Neural progenitor cell (in vitro differentiated cells): Measurements from ENCODE around the gene KLHL17. TPM values are rescaled to one million over a fixed set of nuclear protein-coding genes. Genes with fewer than 3 reads are reported as not detected.
"Not testable (repeated sequence)": the region's sequence is repeated elsewhere in the genome, so short reads cannot be mapped to it uniquely, and the experiment has no call there.

Experiments
- DNase-seq: peaks from one replicate; pipeline ENCODE4 v3.0.0-alpha.2; 2016; ENCODE audit warnings: low spot score
- H2AFZ ChIP-seq: fragments of 200-600 bp; sonication (generic); replicated peaks from 2 replicates; pipeline ENCODE4 v1.6.1; 2016; ENCODE audit warnings: antibody characterized with exemption
- H3F3A ChIP-seq: fragments of 200-600 bp; sonication (generic); 2 replicates; pipeline ENCODE4 v1.6.1; 2016; ENCODE audit warnings: antibody characterized with exemption, low read depth
- H3K27ac ChIP-seq: fragments of 200-600 bp; sonication (generic); 2 replicates; pipeline ENCODE4 v1.5.1; 2016; ENCODE audit warnings: mild to moderate bottlenecking
- H3K27me3 ChIP-seq: fragments of 200-600 bp; sonication (generic); 2 replicates; pipeline ENCODE4 v1.6.1; 2016; ENCODE audit warnings: mild to moderate bottlenecking, moderate library complexity
- H3K36me3 ChIP-seq: fragments of 200-600 bp; sonication (generic); 2 replicates; pipeline ENCODE4 v1.5.1; 2016
- H3K4me1 ChIP-seq: fragments of 200-600 bp; sonication (generic); 2 replicates; pipeline ENCODE4 v1.6.1; 2016; ENCODE audit warnings: mixed run types
- H3K4me2 ChIP-seq: fragments of 200-600 bp; sonication (generic); 2 replicates; pipeline ENCODE4 v1.6.1; 2016
- H3K4me3 ChIP-seq: fragments of 200-600 bp; sonication (generic); 2 replicates; pipeline ENCODE4 v1.5.1; 2016
- H3K79me2 ChIP-seq: fragments of 200-600 bp; sonication (generic); 2 replicates; pipeline ENCODE4 v1.6.1; 2016; ENCODE audit warnings: low read depth
- H3K9ac ChIP-seq: fragments of 200-600 bp; sonication (generic); 2 replicates; pipeline ENCODE4 v1.6.1; 2016
- H3K9me3 ChIP-seq: fragments of 200-600 bp; sonication (generic); 2 replicates; pipeline ENCODE4 v1.5.1; 2016; ENCODE audit warnings: low read depth
- H4K20me1 ChIP-seq: fragments of 200-600 bp; sonication (generic); 2 replicates; pipeline ENCODE4 v1.6.1; 2016; ENCODE audit warnings: low read depth
- H3K27ac Mint-ChIP-seq: 3 replicates; pipeline ENCODE4 v1.8.0; 2021; ENCODE audit warnings: mixed read lengths
- H3K27me3 Mint-ChIP-seq: 2 replicates; pipeline ENCODE4 v1.8.0; 2022; ENCODE audit warnings: low read depth, mild to moderate bottlenecking, inconsistent platforms, moderate library complexity, mixed read lengths; ENCODE audit not compliant: insufficient read depth
- H3K36me3 Mint-ChIP-seq: 3 replicates; pipeline ENCODE4 v1.8.0; 2021; ENCODE audit warnings: mixed read lengths
- H3K4me1 Mint-ChIP-seq: 3 replicates; pipeline ENCODE4 v1.8.0; 2021; ENCODE audit warnings: mixed read lengths
- H3K4me3 Mint-ChIP-seq: 3 replicates; pipeline ENCODE4 v1.8.0; 2021; ENCODE audit warnings: mild to moderate bottlenecking, moderate library complexity, mixed read lengths
- H3K9me3 Mint-ChIP-seq: 3 replicates; pipeline ENCODE4 v1.8.0; 2020; ENCODE audit warnings: mixed read lengths
- CTCF ChIP-seq: fragments of 200-600 bp; sonication (generic); IDR thresholded peaks from 2 replicates; pipeline ENCODE4 v1.5.1; 2017; ENCODE audit warnings: antibody characterized with exemption, mild to moderate bottlenecking
- EZH2 ChIP-seq: fragments of 200-600 bp; sonication (generic); IDR thresholded peaks from 2 replicates; pipeline ENCODE4 v1.6.1; 2017; ENCODE audit warnings: antibody characterized with exemption, mild to moderate bottlenecking, moderate library complexity
- EZH2phosphoT487 ChIP-seq: fragments of 200-600 bp; sonication (generic); IDR thresholded peaks from 2 replicates; pipeline ENCODE4 v1.6.1; 2017; ENCODE audit warnings: antibody characterized with exemption
- total RNA-seq: library from RNA; depleted of rRNA; stranded (reverse); fragments of >200 nt; gene quantifications from 2 replicates; pipeline ENCODE4 v1.2.3, GENCODE V29; 2015; ENCODE audit warnings: low replicate concordance

Gene KLHL17
- total RNA-seq, 1 donor from 2014 or later = 10.7 TPM

- DNase-seq = no peak
- Histone ChIP-seq H3K79me2 (no peaks in the 10 kb centered on the region), H3K9me3 (no peaks in the 10 kb centered on the region), H3K36me3 (no peaks in the 10 kb centered on the region), H3K4me1 (peaks cover 1% of the 10 kb centered on the region), H3K27ac (no peak overlapping the region), H3K4me3 (no peak overlapping the region), H3K27me3 (peaks cover 100% of the 10 kb centered on the region), H2AFZ (no peak overlapping the region), H3F3A (peaks cover 2% of the 10 kb centered on the region), H3K4me2 (no peak overlapping the region), H4K20me1 (peaks cover 2% of the 10 kb centered on the region), H3K9ac (no peak overlapping the region)
- no peak overlapping the region for H3K27ac Mint-ChIP-seq
- TF ChIP-seq CTCF = no peak
- no peak for TF ChIP-seq EZH2phosphoT487
- no peak for TF ChIP-seq EZH2
- H3K27me3 Mint-ChIP-seq = peaks cover 25% of the 10 kb centered on the region
- peaks cover 42% of the 10 kb centered on the region for H3K9me3 Mint-ChIP-seq
- no peak overlapping the region for H3K4me3 Mint-ChIP-seq
- H3K4me1 Mint-ChIP-seq = peaks cover 3% of the 10 kb centered on the region
- H3K36me3 Mint-ChIP-seq = peaks cover 4% of the 10 kb centered on the region
These were observed 31.5 kb downstream of the KLHL17 start for GRCh38 chr1:991895-992294.

DNA sequence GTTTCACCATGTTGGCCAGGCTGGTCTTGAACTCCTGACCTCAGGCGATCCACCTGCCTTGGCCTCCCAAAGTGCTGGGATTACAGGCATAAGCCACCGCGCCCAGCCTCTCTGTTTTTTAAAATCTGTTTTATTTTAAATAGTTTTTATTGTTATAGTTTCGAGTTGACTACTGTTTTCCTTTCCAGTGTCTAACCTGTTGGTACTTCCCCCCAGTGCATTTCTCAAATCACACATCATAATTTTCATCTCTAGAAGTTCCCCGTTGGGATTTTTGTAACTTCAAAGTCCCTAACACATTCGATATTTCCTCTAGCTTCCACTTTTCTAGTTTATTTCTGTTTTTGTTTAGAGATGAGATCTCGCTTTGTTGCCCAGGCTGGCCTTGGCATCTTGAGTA is 32.0 kb downstream of the KLHL17 start:
- Histone ChIP-seq H3F3A (peaks cover 7% of the 10 kb centered on the region), H3K27me3 (peaks cover 100% of the 10 kb centered on the region)
- peaks cover 25% of the 10 kb centered on the region for H3K27me3 Mint-ChIP-seq

DNA sequence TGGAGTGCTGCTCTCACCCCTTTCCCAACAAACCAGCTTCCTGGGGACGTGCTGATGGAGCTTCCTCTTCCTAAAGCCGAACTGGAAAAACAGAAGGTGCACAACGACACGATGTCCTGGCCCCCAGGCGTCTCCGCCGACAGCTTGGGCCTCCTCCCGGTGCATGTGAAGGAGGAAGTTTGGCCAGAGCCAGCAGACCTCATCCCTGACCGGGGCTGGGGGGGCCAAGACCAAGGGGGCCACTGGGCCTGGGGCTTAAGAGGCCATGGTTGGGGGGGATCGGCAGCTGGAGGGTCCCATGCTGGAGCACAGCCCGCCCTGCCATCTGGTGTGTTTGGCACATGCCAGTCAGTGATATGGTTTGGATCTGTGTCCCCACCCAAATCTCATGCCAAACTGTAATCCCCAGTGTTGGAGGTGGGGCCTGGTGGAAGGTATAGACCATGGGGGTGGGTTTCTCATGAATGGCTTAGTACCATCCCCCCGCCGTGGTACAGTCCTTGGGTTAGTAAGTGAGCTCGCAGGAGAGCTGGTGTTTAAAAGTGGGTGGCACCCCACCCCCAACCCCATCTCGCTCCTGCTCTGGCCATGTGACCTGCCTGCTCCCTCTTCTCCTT is 33.1 kb downstream of the KLHL17 start:
- Histone ChIP-seq H3K4me1 (peaks cover 9% of the 10 kb centered on the region), H3F3A (peaks cover 16% of the 10 kb centered on the region), H3K27ac (no peak overlapping the region), H3K4me2 (no peak overlapping the region), H3K9ac (no peak overlapping the region), H2AFZ (no peak overlapping the region), H3K4me3 (no peak overlapping the region), H3K36me3 (no peaks in the 10 kb centered on the region), H4K20me1 (peaks cover 18% of the 10 kb centered on the region), H3K79me2 (no peaks in the 10 kb centered on the region), H3K9me3 (no peaks in the 10 kb centered on the region), H3K27me3 (peaks cover 100% of the 10 kb centered on the region)
- Mint-ChIP-seq H3K36me3 (peaks cover 2% of the 10 kb centered on the region), H3K4me1 (peaks cover 7% of the 10 kb centered on the region), H3K9me3 (peaks cover 40% of the 10 kb centered on the region), H3K27me3 (peaks cover 25% of the 10 kb centered on the region), H3K4me3 (no peak overlapping the region), H3K27ac (no peak overlapping the region)
- TF ChIP-seq EZH2phosphoT487 (no peak), CTCF (no peak), EZH2 (no peak)
- DNase-seq = no peak

More for the DNA sequence above, 32.0 kb downstream of the KLHL17 start:
- Histone ChIP-seq H3K79me2 (no peaks in the 10 kb centered on the region), H3K36me3 (no peaks in the 10 kb centered on the region), H3K9ac (no peak overlapping the region), H2AFZ (no peak overlapping the region), H3K4me1 (peaks cover 6% of the 10 kb centered on the region), H3K9me3 (no peaks in the 10 kb centered on the region), H3K4me2 (no peak overlapping the region), H3K4me3 (no peak overlapping the region), H3K27ac (no peak overlapping the region), H4K20me1 (peaks cover 7% of the 10 kb centered on the region)
- Mint-ChIP-seq H3K27ac (no peak overlapping the region), H3K9me3 (peaks cover 42% of the 10 kb centered on the region), H3K36me3 (peaks cover 4% of the 10 kb centered on the region), H3K4me1 (peaks cover 7% of the 10 kb centered on the region), H3K4me3 (no peak overlapping the region)
- no peak for DNase-seq
- no peak for TF ChIP-seq CTCF

DNA sequence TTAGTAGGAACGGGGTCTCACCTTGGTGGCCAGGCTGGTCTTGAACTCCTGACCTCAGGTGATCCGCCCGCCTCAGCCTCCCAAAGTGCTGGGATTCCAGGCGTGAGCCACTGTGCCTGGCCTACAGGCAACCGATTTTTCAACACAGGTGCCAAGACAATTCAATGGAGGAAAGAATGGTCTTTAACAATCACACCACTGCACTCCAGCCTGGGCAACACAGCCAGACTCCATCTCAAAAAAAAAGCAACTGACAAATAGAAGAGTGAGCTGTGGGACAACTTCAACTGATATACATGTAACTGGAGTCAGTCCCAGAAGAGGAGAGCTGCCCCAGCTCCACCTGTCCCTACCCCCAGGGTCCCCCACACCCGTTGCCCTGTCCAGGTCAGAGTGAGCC is 34.2 kb downstream of the KLHL17 start:
- not testable (repeated sequence) for H3K36me3 Mint-ChIP-seq, DNase-seq, H3K4me3 ChIP-seq, H2AFZ ChIP-seq, H3K9me3 ChIP-seq, H3K36me3 ChIP-seq, H3K27ac ChIP-seq, H3K79me2 ChIP-seq, H3K4me2 ChIP-seq, H3K27ac Mint-ChIP-seq, H3K4me1 Mint-ChIP-seq, H3K9ac ChIP-seq
- peaks cover 19% of the 10 kb centered on the region for H3K27me3 Mint-ChIP-seq
- Histone ChIP-seq H4K20me1 (peaks cover 22% of the 10 kb centered on the region), H3K4me1 (peaks cover 12% of the 10 kb centered on the region), H3F3A (peaks cover 19% of the 10 kb centered on the region), H3K27me3 (peaks cover 100% of the 10 kb centered on the region)
- peaks cover 29% of the 10 kb centered on the region for H3K9me3 Mint-ChIP-seq
- peak overlapping the region; percentile 69 for H3K4me3 Mint-ChIP-seq
